Activated CD8-positive, alpha-beta T cell treated with anti-CD3 and anti-CD28 coated beads for 36 hours (primary cell): ENCODE data around the gene RASAL3. TPM values are rescaled to one million over a fixed set of nuclear protein-coding genes. Genes with fewer than 3 reads are reported as not detected.

ENCODE experiments used
- ATAC-seq: fragments of 200-7000 bp; cut with Tn5 transposase; one replicate; pipeline ENCODE4 v1.10.0; 2021; ENCODE audit warnings: mild to moderate bottlenecking, moderate library complexity
- CTCF ChIA-PET: fragments of 350-600 bp; sonication (Branson Sonifier 250); formaldehyde crosslinking; loops from one replicate; lab custom pipeline; 2021; ENCODE audit warnings: antibody characterized with exemption; lab: Charles Lee
- POLR2A ChIA-PET: fragments of 350-600 bp; sonication (Branson Sonifier 250); formaldehyde crosslinking; loops from one replicate; lab custom pipeline; 2021; ENCODE audit warnings: antibody characterized with exemption; lab: Charles Lee
- DNase-seq: peaks from one replicate; pipeline ENCODE4 v3.0.0-alpha.2; 2020
- H3K27ac Mint-ChIP-seq: one replicate; pipeline ENCODE4 v1.8.0; 2021; ENCODE audit warnings: mild to moderate bottlenecking, mixed read lengths
- H3K27me3 Mint-ChIP-seq: one replicate; pipeline ENCODE4 v1.8.0; 2021; ENCODE audit warnings: mixed read lengths
- H3K36me3 Mint-ChIP-seq: one replicate; pipeline ENCODE4 v1.8.0; 2021; ENCODE audit warnings: low read depth, mixed read lengths
- H3K4me1 Mint-ChIP-seq: one replicate; pipeline ENCODE4 v1.8.0; 2021; ENCODE audit warnings: low read depth, mixed read lengths
- H3K4me3 Mint-ChIP-seq: one replicate; pipeline ENCODE4 v1.8.0; 2021; ENCODE audit warnings: mild to moderate bottlenecking, moderate library complexity, mixed read lengths
- H3K9me3 Mint-ChIP-seq: one replicate; pipeline ENCODE4 v1.8.0; 2021; ENCODE audit warnings: mixed read lengths
- intact Hi-C: fragments of 100-400 bp; cut with micrococcal nuclease; formaldehyde crosslinking; loops from one replicate; pipeline ENCODE4 v1.10.0; 2022
- total RNA-seq, 2 experiments: library from RNA; stranded (reverse); gene quantifications; one replicate each; pipeline ENCODE4 v1.2.3, GENCODE V29; 2021
- TF ChIP-seq, protein P1 (sequence below): fragments of 200-600 bp; IDR thresholded peaks from one replicate; pipeline ENCODE4 v1.8.0; 2022; ENCODE audit warnings: antibody characterized with exemption, mild to moderate bottlenecking

Gene RASAL3
- total RNA-seq, 2 experiments from 2014 or later = 83.9 to 85.8 TPM

DNA sequence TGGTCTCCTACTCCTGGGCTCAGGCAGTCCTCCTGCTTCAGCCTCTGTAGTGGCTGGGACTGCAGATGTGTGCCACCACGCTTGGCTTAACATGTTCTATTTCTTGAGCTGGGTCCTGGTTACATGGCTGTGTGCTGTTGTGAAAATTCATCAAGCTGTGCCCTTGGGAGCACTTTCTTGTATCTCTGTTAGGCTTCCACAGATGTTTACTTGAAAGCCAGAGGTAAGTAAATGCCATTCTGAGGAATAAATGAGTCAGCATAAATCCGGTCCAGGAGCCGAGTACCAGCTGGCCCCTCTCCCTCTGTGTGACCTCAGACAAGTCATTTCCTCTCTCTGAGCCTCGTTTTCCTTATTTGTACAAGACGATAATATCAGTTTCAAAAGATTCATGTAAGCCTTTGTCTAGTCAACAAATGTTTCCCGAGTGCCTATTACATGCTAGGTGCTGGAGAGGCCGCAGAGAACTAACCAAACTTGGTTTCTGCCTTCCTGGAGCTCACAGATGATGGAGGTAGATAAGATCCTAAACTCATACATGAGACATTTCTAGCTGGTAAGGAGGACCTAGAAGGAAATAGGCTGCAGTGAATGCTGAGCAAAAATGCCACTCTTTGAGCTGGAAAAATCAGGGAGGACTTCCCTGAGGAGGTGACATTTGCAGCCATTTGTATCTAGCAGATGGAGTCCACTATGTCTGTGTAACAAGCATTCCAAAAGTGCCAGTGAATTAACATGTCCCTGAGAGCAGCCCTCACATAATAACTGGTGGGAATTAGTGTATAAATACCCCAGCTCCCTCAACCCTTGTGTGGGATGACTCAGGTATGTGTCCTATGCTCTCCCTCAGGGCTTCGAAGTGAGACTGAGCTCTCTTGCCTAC lies 2.7 kb upstream of the RASAL3 start:
- Mint-ChIP-seq H3K9me3 (no peaks in the 10 kb centered on the region), H3K27ac (peak overlapping the region; percentile 96), H3K4me1 (peaks cover 52% of the 10 kb centered on the region), H3K36me3 (peaks cover 23% of the 10 kb centered on the region), H3K4me3 (peak overlapping the region; percentile 45), H3K27me3 (no peaks in the 10 kb centered on the region)
- TF ChIP-seq, protein P1, sequence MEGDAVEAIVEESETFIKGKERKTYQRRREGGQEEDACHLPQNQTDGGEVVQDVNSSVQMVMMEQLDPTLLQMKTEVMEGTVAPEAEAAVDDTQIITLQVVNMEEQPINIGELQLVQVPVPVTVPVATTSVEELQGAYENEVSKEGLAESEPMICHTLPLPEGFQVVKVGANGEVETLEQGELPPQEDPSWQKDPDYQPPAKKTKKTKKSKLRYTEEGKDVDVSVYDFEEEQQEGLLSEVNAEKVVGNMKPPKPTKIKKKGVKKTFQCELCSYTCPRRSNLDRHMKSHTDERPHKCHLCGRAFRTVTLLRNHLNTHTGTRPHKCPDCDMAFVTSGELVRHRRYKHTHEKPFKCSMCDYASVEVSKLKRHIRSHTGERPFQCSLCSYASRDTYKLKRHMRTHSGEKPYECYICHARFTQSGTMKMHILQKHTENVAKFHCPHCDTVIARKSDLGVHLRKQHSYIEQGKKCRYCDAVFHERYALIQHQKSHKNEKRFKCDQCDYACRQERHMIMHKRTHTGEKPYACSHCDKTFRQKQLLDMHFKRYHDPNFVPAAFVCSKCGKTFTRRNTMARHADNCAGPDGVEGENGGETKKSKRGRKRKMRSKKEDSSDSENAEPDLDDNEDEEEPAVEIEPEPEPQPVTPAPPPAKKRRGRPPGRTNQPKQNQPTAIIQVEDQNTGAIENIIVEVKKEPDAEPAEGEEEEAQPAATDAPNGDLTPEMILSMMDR = no peak
- intact Hi-C loops = loop anchor here (5.0 kb wide), 1 partner anchor 90 kb away; no protein-coding TSS in a partner anchor
- ATAC-seq (peak; percentile 43), DNase-seq (peak; percentile 83)
- ChIA-PET CTCF (interaction anchor here (1.2 to 7.5 kb wide), 7 partner anchors 12 to 88 kb away, joined by 3 to 42 read pairs (median 4); partner anchors contain the start of gene PGLYRP2), POLR2A (interaction anchor here (0.6 to 1.8 kb wide), 14 partner anchors 11 to 939 kb away, joined by 3 to 7 read pairs (median 4); partner anchors contain the start of gene AKAP8L)

DNA sequence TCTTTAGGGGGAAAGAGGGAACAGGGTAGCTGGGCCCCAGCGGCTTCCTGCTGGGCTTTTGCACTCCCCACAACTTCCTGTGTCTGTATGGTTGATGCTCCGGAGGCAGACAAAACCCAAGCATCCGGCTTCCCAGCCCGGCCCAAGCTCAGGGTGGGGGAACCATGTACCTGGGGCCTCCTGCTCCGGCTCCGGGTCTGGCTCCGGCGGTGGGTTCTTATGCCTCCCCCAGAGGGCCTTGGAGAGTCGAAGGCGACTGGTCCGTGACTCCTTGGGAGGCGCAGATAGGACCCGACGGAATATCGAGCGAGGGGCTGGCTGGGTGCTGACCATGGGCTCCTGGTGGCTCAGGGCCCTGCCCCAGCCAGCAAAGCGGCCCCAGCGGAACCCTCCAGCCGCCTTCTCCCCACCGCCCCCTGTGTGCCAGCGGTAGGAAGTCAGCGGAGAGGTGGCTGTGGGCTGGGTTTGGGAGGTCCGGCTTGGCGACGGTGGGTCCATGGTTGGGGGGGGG lies 428 bp downstream of the RASAL3 start:
- ChIA-PET CTCF (interaction anchor here (0.7 to 7.5 kb wide), 6 partner anchors 9 to 91 kb away, joined by 3 to 42 read pairs (median 6); partner anchors contain the start of gene AKAP8L), POLR2A (interaction anchor here (0.7 to 5.0 kb wide), 10 partner anchors 11 to 181 kb away, joined by 3 to 33 read pairs (median 4); partner anchors contain the start of genes AKAP8L and WIZ)
- Mint-ChIP-seq H3K27ac (peak overlapping the region; percentile 92), H3K4me3 (peak overlapping the region; percentile 84), H3K9me3 (no peaks in the 10 kb centered on the region), H3K36me3 (peaks cover 41% of the 10 kb centered on the region), H3K27me3 (no peaks in the 10 kb centered on the region), H3K4me1 (peaks cover 55% of the 10 kb centered on the region)
- TF ChIP-seq, protein P1 = no peak
- DNase-seq = peak; percentile 88
- intact Hi-C loops = loop anchor here (5.0 kb wide), 1 partner anchor 47 kb away; the partner anchor contains the start of gene AKAP8L
- peak; percentile 79 for ATAC-seq

GRCh38 chr19:15461694-15462093 lies 2.6 kb downstream of the RASAL3 start:
- H3K36me3 Mint-ChIP-seq = peaks cover 42% of the 10 kb centered on the region
- no peaks in the 10 kb centered on the region for H3K27me3 Mint-ChIP-seq
- H3K27ac Mint-ChIP-seq = peak overlapping the region; percentile 92
- POLR2A ChIA-PET = interaction anchor here (1.6 to 5.0 kb wide), 4 partner anchors 8 to 43 kb away, joined by 4 to 33 read pairs (median 16); partner anchors contain the start of gene AKAP8L
- peak overlapping the region; percentile 84 for H3K4me3 Mint-ChIP-seq
- CTCF ChIA-PET = interaction anchor here (1.9 kb wide), 1 partner anchor 94 kb away, joined by 7 read pairs; no protein-coding TSS in a partner anchor
- peaks cover 33% of the 10 kb centered on the region for H3K4me1 Mint-ChIP-seq
- no peaks in the 10 kb centered on the region for H3K9me3 Mint-ChIP-seq
- DNase-seq (no peak), ATAC-seq (no peak)
- intact Hi-C loops = loop anchor here (5.0 kb wide), 1 partner anchor 44 kb away; the partner anchor contains the start of gene AKAP8L
- TF ChIP-seq, protein P1 = no peak

- H3K9me3 Mint-ChIP-seq = no peaks in the 10 kb centered on the region
- ChIA-PET CTCF (no interaction called here), POLR2A (no interaction called here)
- TF ChIP-seq, protein P1 = no peak
- peaks cover 56% of the 10 kb centered on the region for H3K36me3 Mint-ChIP-seq
- no peak overlapping the region for H3K4me3 Mint-ChIP-seq
- H3K27me3 Mint-ChIP-seq = no peaks in the 10 kb centered on the region
- ATAC-seq (no peak), DNase-seq (no peak)
- intact Hi-C loops = no loop called here
- H3K27ac Mint-ChIP-seq = no peak overlapping the region
- H3K4me1 Mint-ChIP-seq = peaks cover 18% of the 10 kb centered on the region
These were observed 6.5 kb downstream of the RASAL3 start for GRCh38 chr19:15457701-15458484.
